ENCODE results near the gene BTF3.
A peak's percentile ranks its signal among the peaks of the same experiment; 100 is the strongest.
"Not testable (repeated sequence)": the region's sequence is repeated elsewhere in the genome, so short reads cannot be mapped to it uniquely, and the experiment has no call there.

BTF3 gene

DNA sequence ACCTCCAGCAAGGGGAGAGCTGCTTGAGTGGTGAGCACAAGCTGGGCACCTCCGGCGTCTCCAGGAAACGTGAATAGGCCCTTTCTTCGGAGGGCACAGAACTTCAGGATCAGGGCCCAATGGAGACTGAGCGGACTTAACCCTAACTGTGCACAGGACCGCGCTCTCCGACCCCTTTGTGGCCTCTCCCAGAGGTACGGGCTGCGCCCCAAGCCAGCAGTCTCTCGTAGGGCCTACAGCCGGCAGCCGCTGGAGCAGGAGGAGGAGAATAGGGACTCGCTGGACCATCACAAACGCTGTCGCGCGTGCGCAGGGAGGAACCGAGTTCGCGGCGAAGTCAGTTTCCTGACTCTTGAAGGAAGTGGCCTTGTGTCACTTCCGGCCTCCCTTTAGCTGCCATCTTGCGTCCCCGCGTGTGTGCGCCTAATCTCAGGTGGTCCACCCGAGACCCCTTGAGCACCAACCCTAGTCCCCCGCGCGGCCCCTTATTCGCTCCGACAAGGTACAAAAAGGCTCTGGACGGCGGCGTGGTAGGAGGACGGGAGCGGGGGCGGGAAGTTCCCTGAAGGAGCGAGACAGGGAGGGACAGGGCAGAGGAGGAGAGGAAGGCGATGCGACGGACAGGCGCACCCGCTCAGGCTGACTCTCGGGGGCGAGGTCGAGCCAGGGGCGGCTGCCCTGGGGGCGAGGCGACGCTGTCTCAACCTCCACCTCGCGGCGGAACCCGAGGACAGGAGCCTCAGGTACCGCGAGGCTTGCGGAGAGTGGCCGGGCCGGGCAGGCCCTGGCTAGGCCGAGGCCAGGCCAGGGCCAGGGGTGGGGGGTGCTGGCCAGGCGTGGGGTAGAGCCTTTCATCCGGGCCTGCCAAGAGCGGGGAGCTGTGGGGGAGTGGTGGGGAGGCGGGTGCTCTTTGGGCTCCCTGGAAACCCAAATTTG, at the start of gene BTF3:
TSS of gene BTF3 (plus strand) at position 386 of the 936 bp plus-strand sequence. CDS start at position 612, 226 bp downstream.
- FAIRE-seq: peak; percentile 81

DNA sequence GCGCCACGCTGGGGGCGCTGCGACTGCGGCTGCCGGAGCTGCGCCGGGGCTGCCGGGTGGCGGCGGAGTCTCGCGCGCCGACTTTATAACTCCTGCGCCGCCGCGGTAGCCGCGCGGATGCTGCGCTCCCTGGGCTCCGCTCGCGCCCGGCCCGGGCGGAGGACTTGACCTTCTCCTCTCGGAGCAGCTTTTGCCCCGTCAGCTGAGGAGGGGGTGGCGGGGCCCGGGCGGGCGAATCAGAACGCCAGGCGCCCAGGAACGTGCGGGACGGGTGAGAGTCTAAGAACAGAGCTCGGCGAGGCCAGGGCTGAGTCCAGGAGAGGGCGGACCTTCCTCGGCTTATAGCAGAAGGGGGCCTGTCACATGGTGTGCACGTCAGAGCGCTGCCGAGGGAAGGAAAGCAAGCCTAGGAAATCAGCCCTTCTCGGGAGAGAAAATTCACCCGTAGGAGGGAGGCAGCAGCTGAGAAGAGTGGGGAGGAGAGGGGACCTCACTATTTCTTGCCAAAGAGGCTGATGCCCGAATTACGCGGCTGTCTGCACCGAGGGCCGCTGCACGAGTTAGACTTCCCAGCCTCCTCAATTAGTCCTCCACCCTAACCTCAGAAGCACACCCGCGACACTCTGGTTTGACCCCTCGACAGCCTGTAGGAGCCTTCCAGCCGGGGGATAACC, 49.6 kb upstream of the BTF3 start, which contains the start of gene FOXD1:
TSS of gene FOXD1 (minus strand) at position 315 of the 674 bp plus-strand sequence. CDS start 415 bp downstream, outside the sequence.
- FAIRE-seq: no peak

DNA sequence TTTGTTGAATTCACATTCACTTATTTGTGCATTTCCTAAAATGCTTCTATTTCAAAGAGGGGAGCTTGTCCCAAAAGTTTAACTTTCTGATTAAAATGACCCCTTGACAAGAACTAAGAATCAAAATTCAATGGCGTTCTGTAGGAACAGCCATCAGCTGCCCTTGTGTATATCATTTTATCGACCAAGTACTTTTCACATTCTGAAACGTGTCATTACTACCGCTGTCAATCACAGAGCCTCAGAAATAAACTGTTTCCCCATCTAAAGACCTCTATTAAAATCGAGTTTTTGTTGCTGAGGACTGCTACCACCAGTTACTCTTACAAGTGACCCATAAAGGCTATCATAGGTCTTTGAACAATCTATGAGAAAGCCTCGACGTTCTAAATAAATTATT, 48.1 kb upstream of the BTF3 start:
- no peak for FAIRE-seq

GRCh38 chr5:73450672-73451223, 47.5 kb upstream of the BTF3 start:
- FAIRE-seq: no peak

GRCh38 chr5:73451224-73452130, 46.8 kb upstream of the BTF3 start:
- no peak for FAIRE-seq

- no peak for FAIRE-seq
Observed at GRCh38 chr5:73452215-73452614, 46.0 kb upstream of the BTF3 start.

DNA sequence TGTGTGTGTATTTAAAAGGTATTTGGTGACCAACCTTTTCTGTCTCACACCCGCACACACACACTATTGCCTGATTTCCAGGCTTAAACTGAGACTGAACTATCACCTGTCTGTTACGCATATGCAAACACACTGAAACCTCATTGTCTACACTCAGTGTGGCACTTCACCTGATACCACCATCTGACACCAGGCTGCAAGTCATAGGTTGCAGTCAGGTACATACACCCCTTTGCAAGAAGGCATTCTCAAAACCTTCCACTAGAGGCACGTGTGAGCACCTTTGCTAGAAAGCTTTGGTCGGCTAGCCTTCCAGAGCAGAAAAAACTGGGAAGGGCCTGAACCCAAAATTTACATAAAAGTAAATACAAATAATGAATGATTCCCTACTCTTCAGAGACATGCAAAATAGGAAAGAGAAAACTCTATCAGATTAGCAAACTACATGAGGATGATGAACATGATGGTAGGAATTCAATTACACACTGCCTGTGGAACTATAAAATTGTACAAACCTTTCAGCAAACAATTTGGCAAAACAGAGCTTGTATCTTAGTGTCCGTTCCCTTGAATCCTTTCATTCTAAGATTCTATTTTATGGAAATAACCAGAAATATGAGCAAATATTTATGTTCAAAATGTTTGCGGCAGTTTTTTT, 43.7 kb upstream of the BTF3 start:
- peak; percentile 58 for FAIRE-seq

GRCh38 chr5:73456462-73456861, 41.8 kb upstream of the BTF3 start:
- not testable (repeated sequence) for FAIRE-seq

DNA sequence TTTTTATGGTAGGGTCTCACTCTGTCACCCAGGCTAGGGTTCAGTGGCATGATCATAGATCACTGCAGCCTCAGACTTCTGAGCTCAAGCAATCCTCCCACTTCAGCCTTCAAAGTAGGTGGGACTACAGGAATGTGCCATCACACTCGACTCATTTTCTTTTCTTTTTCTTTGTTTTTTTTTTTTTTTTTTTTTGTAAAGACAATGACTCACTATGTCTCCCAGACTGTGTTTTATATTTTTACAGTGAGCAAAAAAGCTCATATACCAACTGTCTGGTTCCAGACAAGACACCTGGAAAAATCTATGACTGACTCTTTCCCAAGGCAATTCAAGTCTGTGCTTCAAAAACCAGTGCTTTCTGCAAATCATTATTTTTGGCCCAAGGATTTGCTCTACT, 38.9 kb upstream of the BTF3 start:
- FAIRE-seq: no peak

DNA sequence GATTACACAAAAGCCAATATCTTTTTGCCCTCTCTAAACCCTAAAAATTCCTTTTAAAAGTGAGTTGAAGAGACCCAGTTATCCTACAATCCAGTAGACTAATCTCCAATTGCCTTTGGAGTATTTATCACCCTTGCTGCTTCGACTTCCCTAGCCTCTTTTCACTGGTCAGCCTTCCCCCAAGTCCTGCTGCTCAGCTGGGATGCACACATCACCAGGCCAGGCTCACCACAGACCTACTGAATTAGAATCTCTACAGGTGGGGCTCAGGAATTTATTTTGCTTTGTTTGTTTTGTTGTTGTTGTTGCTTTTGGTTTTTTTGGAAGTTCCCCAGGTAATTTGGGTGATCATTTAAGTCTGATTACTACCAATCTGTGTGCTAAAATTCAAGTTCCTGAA, 38.1 kb upstream of the BTF3 start:
- no peak for FAIRE-seq

DNA sequence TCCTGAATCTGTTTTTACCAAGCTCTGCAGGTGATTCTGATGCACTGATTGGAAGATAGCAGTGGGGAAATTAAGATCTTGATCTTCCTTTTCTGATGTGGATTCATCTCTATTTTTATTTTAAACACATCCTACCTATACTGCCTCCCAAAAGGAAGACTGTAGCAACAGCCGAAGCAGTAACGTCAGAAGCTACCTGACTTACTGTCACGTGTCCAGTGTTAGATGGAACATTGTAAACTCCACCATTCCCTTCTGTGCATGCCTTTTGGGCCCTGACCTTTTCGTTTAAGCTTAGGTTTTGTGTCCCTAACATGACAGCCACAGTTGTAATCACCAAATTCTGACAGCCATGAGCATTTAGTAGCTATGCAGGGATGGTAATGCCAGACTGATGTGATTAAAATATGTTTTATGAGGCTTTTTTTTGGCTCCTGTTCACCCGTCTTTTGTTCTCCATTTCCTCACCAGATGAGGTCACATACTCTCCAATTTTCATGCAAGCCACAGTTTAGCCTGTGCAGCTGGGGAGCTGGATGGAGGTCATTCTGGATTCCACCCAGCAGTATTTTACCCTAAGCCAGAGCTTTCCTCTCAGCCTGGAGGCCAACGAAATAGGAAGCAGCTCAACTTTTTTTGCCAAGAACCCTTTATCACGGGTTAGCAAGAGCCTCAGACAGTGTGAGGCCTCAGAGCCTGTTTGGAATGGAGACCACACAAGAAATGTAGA, 34.1 kb upstream of the BTF3 start:
- no peak for FAIRE-seq

DNA sequence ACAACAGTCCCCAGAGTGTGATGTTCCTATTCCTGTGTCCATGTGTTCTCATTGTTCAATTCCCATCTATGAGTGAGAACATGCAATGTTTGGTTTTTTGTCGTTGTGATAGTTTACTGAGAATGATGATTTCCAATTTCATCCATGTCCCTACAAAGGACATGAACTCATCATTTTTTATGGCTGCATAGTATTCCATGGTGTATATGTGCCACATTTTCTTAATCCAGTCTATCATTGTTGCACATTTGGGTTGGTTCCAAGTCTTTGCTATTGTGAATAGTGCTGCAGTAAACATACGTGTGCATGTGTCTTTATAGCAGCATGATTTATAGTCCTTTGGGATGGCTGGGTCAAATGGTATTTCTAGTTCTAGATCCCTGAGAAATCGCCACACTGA, 29.6 kb upstream of the BTF3 start:
- not testable (repeated sequence) for FAIRE-seq

GRCh38 chr5:73469878-73470277, 28.4 kb upstream of the BTF3 start:
- FAIRE-seq: no peak

DNA sequence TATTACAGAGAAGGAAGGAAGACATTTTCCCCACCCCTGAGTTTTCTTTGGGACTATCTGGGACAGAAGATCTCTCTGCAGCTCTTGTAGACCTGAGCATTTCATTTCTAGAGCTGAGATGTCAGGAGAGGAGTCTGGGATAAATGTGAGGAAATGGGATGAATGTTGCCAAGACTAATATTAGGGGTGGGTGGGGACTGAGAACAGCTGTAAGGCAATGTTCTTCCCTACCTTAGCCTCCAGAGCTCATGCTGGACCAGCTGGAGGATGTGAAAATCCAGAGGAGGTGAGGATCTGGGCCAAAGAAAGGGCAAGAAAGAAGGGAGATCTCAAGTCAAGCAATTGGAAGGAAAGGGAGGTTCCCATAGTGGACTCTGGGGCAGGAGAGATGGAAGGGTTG, 26.6 kb upstream of the BTF3 start:
- FAIRE-seq: no peak

- no peak for FAIRE-seq
Observed at GRCh38 chr5:73472116-73472515, 26.1 kb upstream of the BTF3 start.

- FAIRE-seq: no peak
Observed at GRCh38 chr5:73480500-73480899, 17.7 kb upstream of the BTF3 start.

- FAIRE-seq: no peak
Observed at GRCh38 chr5:73482383-73483136, 15.7 kb upstream of the BTF3 start.

- FAIRE-seq: no peak
Observed at GRCh38 chr5:73483676-73484075, 14.6 kb upstream of the BTF3 start.

DNA sequence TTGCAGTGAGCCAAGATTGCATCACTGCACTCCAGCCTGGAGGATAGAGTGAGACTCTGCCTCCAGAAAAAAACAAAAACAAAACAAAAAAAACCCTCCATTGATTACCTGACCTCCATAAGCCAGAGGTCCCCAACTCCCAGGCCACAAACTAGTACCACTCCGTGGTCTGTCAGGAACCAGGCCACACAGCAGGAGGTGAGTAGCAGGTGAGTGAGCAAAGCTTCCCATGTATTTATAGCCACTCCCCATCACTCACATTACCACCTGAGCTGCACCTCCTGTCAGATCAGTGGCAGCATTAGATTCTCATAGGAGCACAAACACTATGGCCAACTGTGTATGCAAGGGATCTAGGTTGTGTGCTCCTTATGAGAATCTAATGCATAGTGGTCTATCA, 13.7 kb upstream of the BTF3 start:
- no peak for FAIRE-seq

DNA sequence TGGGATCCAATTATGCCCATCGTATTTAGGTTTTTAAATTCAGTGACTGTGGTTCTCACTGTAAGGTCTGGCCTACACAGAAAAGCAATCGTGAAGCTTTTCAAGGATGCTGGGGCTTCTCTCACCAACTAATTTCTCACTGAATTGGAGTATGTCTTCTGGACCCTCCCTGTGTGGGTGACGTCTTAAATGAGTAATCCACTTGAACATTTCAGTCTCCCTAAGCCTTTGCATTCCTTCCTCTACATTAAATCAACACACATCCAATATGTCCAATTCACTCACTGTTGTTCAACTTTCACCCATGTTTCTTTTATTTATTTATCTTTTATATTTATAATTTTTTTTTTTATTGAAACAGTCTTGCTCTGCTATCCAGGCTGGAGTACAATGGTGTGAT, 12.5 kb upstream of the BTF3 start:
- FAIRE-seq: no peak
